ENCODE measurements around the gene ZDHHC14.

Gene ZDHHC14

GRCh38 chr6:157424491-157425020 is 43.6 kb downstream of the ZDHHC14 start:
- Histone ChIP-seq H3K36me3 (no peaks in the 10 kb centered on the region), H3K4me2 (no peak overlapping the region), H3K4me1 (peaks cover 9% of the 10 kb centered on the region), H4K20me1 (no peaks in the 10 kb centered on the region), H3K9me3 (no peaks in the 10 kb centered on the region; the same call in 1 of the 2 replicates), H3K27ac (no peak overlapping the region), H3K4me3 (no peak overlapping the region), H3K27me3 (no peaks in the 10 kb centered on the region), H3K9ac (no peak overlapping the region)
- no peak for TF ChIP-seq Cebpa-rat (IDR thresholded peaks at IDR 0.05)

- Histone ChIP-seq H4K20me1 (no peaks in the 10 kb centered on the region), H3K9me3 (no peaks in the 10 kb centered on the region), H3K9ac (no peak overlapping the region), H3K27ac (no peak overlapping the region), H3K4me2 (no peak overlapping the region), H3K4me3 (no peak overlapping the region), H3K4me1 (peaks cover 9% of the 10 kb centered on the region), H3K27me3 (no peaks in the 10 kb centered on the region), H3K36me3 (no peaks in the 10 kb centered on the region)
- no peak for TF ChIP-seq Cebpa-rat (IDR thresholded peaks at IDR 0.05)
Observed at GRCh38 chr6:157427969-157428368, 47.0 kb downstream of the ZDHHC14 start.

- TF ChIP-seq Cebpa-rat (IDR thresholded peaks at IDR 0.05) = no peak
- Histone ChIP-seq H3K27me3 (no peaks in the 10 kb centered on the region), H3K9me3 (no peaks in the 10 kb centered on the region), H3K4me2 (no peak overlapping the region), H3K27ac (no peak overlapping the region), H3K9ac (no peak overlapping the region), H3K4me3 (no peak overlapping the region), H3K36me3 (no peaks in the 10 kb centered on the region), H3K4me1 (peaks cover 9% of the 10 kb centered on the region), H4K20me1 (no peaks in the 10 kb centered on the region)
Observed at GRCh38 chr6:157428427-157429202, 47.6 kb downstream of the ZDHHC14 start.

- TF ChIP-seq Cebpa-rat (IDR thresholded peaks at IDR 0.05) = no peak
- Histone ChIP-seq H3K4me1 (peaks cover 9% of the 10 kb centered on the region), H3K27me3 (no peaks in the 10 kb centered on the region), H3K36me3 (no peaks in the 10 kb centered on the region), H3K27ac (no peak overlapping the region), H4K20me1 (no peaks in the 10 kb centered on the region), H3K4me3 (no peak overlapping the region), H3K9ac (no peak overlapping the region), H3K9me3 (no peaks in the 10 kb centered on the region), H3K4me2 (no peak overlapping the region)
Observed at GRCh38 chr6:157429248-157429647, 48.3 kb downstream of the ZDHHC14 start.

DNA sequence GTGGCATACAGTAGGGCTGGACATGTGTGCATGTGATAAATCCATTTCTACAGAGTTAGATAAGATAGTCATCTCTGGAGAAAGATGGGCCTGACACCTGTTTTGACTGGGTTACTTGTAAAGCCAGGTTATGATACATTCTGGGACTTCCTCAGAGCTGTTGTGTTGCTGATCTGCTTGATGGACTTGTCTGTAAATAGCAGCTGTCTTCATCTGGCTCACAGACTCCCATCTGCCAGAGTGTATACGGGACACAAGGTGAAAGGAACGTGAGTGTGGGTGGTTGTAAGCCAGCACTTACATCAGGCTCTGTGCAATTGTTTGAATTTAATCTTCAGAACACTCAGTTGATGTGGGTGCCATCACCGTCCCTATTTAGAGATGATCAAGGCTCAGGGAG is 49.8 kb downstream of the ZDHHC14 start:
- Histone ChIP-seq H3K36me3 (no peaks in the 10 kb centered on the region), H3K27me3 (no peaks in the 10 kb centered on the region), H3K4me3 (no peak overlapping the region), H3K4me1 (peaks cover 9% of the 10 kb centered on the region), H3K4me2 (no peak overlapping the region), H3K9me3 (no peaks in the 10 kb centered on the region), H3K27ac (no peak overlapping the region), H3K9ac (no peak overlapping the region), H4K20me1 (no peaks in the 10 kb centered on the region)
- no peak for TF ChIP-seq Cebpa-rat (IDR thresholded peaks at IDR 0.05)

- Histone ChIP-seq H3K36me3 (no peaks in the 10 kb centered on the region), H3K9me3 (no peaks in the 10 kb centered on the region), H3K9ac (no peak overlapping the region), H3K4me2 (no peak overlapping the region), H3K27me3 (no peaks in the 10 kb centered on the region), H3K4me3 (no peak overlapping the region), H3K4me1 (peaks cover under 1% of the 10 kb centered on the region; the same call in 1 of the 2 replicates), H3K27ac (no peak overlapping the region), H4K20me1 (no peaks in the 10 kb centered on the region)
- TF ChIP-seq Cebpa-rat (IDR thresholded peaks at IDR 0.05) = no peak
Observed at GRCh38 chr6:157432231-157432891, 51.4 kb downstream of the ZDHHC14 start.

DNA sequence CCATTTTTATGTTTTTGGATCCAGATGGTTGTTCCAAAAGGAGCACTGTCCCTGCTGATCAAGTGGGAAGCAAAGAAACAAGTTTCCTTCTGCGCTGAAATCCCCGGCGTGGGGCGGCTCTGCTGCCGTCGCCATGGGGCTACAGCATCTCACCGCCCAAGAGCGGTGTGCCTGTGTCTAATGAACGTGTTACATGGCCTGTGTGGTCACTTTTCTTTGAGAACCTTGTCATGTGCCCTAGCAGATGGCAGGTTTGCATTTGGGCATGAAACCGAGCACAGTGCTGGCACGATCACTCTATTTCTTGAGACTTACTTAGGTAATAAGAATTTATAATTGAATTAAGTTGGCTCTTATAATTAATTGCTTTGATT is 51.9 kb downstream of the ZDHHC14 start:
- H3K27ac ChIP-seq = no peak overlapping the region
- TF ChIP-seq Cebpa-rat (IDR thresholded peaks at IDR 0.05) = no peak

DNA sequence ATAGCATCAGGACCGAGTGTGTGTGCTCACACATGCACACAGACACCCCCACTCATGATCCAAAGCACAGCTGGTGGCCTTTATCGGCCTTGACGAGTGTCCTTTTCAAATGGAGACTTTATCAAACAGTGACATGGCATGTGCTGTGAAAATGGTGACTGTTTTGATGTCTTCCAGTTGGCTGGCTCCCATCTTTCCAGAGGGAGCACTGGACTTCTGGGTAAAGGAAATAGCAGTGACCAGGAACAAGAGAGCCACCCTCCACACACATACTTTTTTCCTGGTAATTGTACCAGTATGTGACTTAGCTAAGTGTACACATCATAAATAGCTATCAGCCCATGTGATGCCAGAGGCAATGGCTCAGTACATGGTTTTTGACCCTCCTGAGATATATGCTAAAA is 52.7 kb downstream of the ZDHHC14 start:
- no peak overlapping the region for H3K27ac ChIP-seq

More for the DNA sequence above, 51.9 kb downstream of the ZDHHC14 start:
- Histone ChIP-seq H3K4me3 (no peak overlapping the region), H4K20me1 (no peaks in the 10 kb centered on the region), H3K9ac (no peak overlapping the region), H3K4me1 (no peaks in the 10 kb centered on the region), H3K36me3 (no peaks in the 10 kb centered on the region), H3K4me2 (no peak overlapping the region), H3K9me3 (no peaks in the 10 kb centered on the region), H3K27me3 (no peaks in the 10 kb centered on the region)

GRCh38 chr6:157434349-157435033 is 53.5 kb downstream of the ZDHHC14 start:
- no peak overlapping the region for H3K27ac ChIP-seq
- no peak for TF ChIP-seq Cebpa-rat (IDR thresholded peaks at IDR 0.05)

More for the DNA sequence above, 52.7 kb downstream of the ZDHHC14 start:
- no peak overlapping the region for H3K4me3 ChIP-seq
- TF ChIP-seq Cebpa-rat (IDR thresholded peaks at IDR 0.05) = no peak
- no peaks in the 10 kb centered on the region for H3K36me3 ChIP-seq
- H3K27me3 ChIP-seq = no peaks in the 10 kb centered on the region
- no peaks in the 10 kb centered on the region for H3K4me1 ChIP-seq
- no peaks in the 10 kb centered on the region for H4K20me1 ChIP-seq
- no peak overlapping the region for H3K9ac ChIP-seq
- no peaks in the 10 kb centered on the region for H3K9me3 ChIP-seq
- no peak overlapping the region for H3K4me2 ChIP-seq

More at GRCh38 chr6:157434349-157435033, 53.5 kb downstream of the ZDHHC14 start:
- no peaks in the 10 kb centered on the region for H3K4me1 ChIP-seq
- H4K20me1 ChIP-seq = no peaks in the 10 kb centered on the region
- no peak overlapping the region for H3K9ac ChIP-seq
- H3K27me3 ChIP-seq = no peaks in the 10 kb centered on the region
- H3K4me3 ChIP-seq = no peak overlapping the region
- H3K9me3 ChIP-seq = no peaks in the 10 kb centered on the region
- H3K36me3 ChIP-seq = no peaks in the 10 kb centered on the region
- no peak overlapping the region for H3K4me2 ChIP-seq
